Parathyroid adenoma (tissue), 2 donors: ENCODE results near the gene SLC25A2.
"Not testable (repeated sequence)": the region's sequence is repeated elsewhere in the genome, so short reads cannot be mapped to it uniquely, and the experiment has no call there.

Experiments used
- H2AFZ ChIP-seq: fragments of 300-600 bp; sonication (generic); one replicate; pipeline ENCODE4 v1.7.0; 2017; ENCODE audit warnings: antibody characterized with exemption, mild to moderate bottlenecking
- H3K27ac ChIP-seq: fragments of 300-600 bp; sonication (generic); one replicate; pipeline ENCODE4 v1.7.0; 2017
- H3K27me3 ChIP-seq: fragments of 300-600 bp; sonication (generic); one replicate; pipeline ENCODE4 v1.7.0; 2017; ENCODE audit warnings: low read length; ENCODE audit not compliant: control insufficient read depth, insufficient read depth
- H3K36me3 ChIP-seq: fragments of 300-600 bp; sonication (generic); one replicate; pipeline ENCODE4 v1.7.0; 2017; ENCODE audit warnings: low read length; ENCODE audit not compliant: control insufficient read depth, insufficient read depth
- H3K4me1 ChIP-seq: fragments of 300-600 bp; sonication (generic); one replicate; pipeline ENCODE4 v1.7.0; 2017; ENCODE audit warnings: control low read depth
- H3K4me2 ChIP-seq: fragments of 300-600 bp; sonication (generic); one replicate; pipeline ENCODE4 v1.7.0; 2017; ENCODE audit warnings: low read length
- H3K4me3 ChIP-seq: fragments of 300-600 bp; sonication (generic); one replicate; pipeline ENCODE4 v1.7.0; 2017; ENCODE audit warnings: low read depth, low read length
- H3K79me2 ChIP-seq: fragments of 300-600 bp; sonication (generic); one replicate; pipeline ENCODE4 v1.7.0; 2017; ENCODE audit warnings: control low read depth
- H3K9ac ChIP-seq: fragments of 300-600 bp; sonication (generic); one replicate; pipeline ENCODE4 v1.7.0; 2017; ENCODE audit warnings: mild to moderate bottlenecking
- H3K9me3 ChIP-seq: fragments of 300-600 bp; sonication (generic); one replicate; pipeline ENCODE4 v1.7.0; 2017; ENCODE audit warnings: low read length; ENCODE audit not compliant: control insufficient read depth
- TF ChIP-seq, protein P1 (sequence below): fragments of 300-600 bp; sonication (generic); IDR thresholded peaks from one replicate; pipeline ENCODE4 v1.7.0; 2017; ENCODE audit warnings: antibody characterized with exemption, mild to moderate bottlenecking
- donor health status: primary hyperparathyroidism.

The SLC25A2 gene

DNA sequence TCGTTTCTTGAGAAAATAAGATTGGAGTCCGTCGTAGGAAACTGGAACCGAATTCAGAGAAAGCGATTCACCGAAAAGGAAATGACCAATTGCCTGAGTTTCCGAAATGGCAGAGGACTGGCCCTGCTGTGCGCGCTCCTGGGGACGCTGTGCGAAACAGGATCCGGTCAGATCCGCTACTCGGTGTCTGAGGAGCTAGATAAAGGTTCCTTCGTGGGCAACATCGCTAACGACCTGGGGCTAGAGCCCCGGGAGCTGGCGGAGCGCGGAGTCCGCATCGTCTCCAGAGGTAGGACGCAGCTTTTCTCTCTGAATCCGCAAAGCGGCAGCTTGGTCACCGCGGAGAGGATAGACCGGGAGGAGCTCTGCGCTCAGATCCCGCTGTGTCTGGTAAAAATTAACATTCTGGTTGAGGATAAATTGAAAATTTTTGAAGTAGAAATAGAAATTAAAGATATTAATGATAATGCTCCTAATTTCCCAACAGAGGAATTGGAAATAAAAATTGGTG lies 40.2 kb upstream of the SLC25A2 start:
- Histone ChIP-seq H3K4me3 (no peak overlapping the region), H3K27ac (no peak overlapping the region), H3K9me3 (peaks cover 8% of the 10 kb centered on the region), H3K4me1 (no peaks in the 10 kb centered on the region), H3K27me3 (no peaks in the 10 kb centered on the region), H2AFZ (no peak overlapping the region), H3K9ac (no peak overlapping the region), H3K36me3 (no peaks in the 10 kb centered on the region), H3K4me2 (no peak overlapping the region), H3K79me2 (no peaks in the 10 kb centered on the region)
- TF ChIP-seq, protein P1, sequence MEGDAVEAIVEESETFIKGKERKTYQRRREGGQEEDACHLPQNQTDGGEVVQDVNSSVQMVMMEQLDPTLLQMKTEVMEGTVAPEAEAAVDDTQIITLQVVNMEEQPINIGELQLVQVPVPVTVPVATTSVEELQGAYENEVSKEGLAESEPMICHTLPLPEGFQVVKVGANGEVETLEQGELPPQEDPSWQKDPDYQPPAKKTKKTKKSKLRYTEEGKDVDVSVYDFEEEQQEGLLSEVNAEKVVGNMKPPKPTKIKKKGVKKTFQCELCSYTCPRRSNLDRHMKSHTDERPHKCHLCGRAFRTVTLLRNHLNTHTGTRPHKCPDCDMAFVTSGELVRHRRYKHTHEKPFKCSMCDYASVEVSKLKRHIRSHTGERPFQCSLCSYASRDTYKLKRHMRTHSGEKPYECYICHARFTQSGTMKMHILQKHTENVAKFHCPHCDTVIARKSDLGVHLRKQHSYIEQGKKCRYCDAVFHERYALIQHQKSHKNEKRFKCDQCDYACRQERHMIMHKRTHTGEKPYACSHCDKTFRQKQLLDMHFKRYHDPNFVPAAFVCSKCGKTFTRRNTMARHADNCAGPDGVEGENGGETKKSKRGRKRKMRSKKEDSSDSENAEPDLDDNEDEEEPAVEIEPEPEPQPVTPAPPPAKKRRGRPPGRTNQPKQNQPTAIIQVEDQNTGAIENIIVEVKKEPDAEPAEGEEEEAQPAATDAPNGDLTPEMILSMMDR, result no peak

DNA sequence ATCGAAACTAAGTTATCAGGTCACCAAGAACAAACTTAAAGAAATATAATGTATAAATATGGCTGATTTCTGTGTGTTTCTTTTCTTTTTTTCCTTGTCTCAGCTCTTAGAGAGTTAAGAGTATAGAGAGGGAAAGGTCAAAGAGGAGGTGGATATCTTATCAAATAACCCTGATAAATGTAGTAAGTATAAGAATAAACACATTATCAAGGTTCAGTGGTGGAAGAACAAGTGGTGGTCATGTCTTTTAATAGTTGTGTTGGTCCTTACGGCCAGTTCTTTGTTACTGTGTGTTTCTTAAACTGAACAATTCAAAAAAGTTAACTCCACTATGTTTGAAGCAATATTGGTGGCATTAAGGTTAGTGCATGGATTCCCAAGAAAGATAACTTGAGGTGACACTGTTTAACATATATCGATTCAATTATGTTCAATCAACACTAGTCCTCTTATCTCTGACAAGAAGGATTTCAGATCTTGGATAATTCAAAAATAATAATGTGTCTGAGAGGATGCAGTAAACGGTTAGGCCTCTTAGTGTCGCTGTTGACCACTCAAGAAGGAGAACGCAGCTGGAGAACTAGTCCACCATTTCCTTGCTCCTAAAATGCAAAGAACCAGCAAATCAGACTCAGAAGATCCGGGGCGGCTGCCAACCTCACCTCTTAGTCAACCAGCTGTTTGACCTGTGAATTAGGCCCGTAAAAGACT lies 39.5 kb upstream of the SLC25A2 start, which contains the start of gene PCDHGA3:
PCDHGA3 (plus strand) TSS at position 588 of the 711 bp plus-strand sequence. CDS start 205 bp downstream, outside the sequence.
- H3K79me2 ChIP-seq, result no peaks in the 10 kb centered on the region
- H3K4me2 ChIP-seq, result no peak within 1 kb of the TSS
- no peak within 1 kb of the TSS for H3K27ac ChIP-seq
- H3K4me1 ChIP-seq, result no peaks in the 10 kb centered on the region
- no peak within 1 kb of the TSS for H2AFZ ChIP-seq
- peaks cover 8% of the 10 kb centered on the region for H3K9me3 ChIP-seq
- H3K4me3 ChIP-seq, result no peak within 1 kb of the TSS
- H3K9ac ChIP-seq, result no peak within 1 kb of the TSS
- H3K36me3 ChIP-seq, result peaks cover 1% of the 10 kb centered on the region
- H3K27me3 ChIP-seq, result no peaks in the 10 kb centered on the region
- TF ChIP-seq, protein P1, result no peak

DNA sequence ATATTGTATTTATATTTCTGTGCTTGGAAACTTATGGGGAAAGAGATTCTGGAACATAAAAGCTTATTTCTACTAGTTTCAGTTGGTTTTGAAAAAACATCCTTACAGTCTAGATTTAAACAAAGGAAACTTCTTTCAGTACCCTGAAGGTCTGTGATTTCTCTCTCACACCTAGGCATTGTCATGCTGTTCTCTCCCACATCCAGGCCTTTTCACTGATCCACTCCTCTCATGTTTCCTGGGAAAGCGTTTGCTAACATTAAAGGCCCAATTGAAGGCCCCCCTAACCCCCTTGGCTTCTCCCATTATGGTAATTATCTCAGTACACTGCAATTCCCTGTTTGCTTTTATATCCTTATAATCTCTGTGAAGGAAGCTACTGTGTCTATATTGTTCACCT lies 38.9 kb upstream of the SLC25A2 start:
- H3K79me2 ChIP-seq, result no peaks in the 10 kb centered on the region
- no peak overlapping the region for H2AFZ ChIP-seq
- no peaks in the 10 kb centered on the region for H3K27me3 ChIP-seq
- H3K4me2 ChIP-seq, result no peak overlapping the region
- no peak overlapping the region for H3K27ac ChIP-seq
- H3K9ac ChIP-seq, result no peak overlapping the region
- TF ChIP-seq, protein P1, result no peak
- peaks cover 8% of the 10 kb centered on the region for H3K9me3 ChIP-seq
- no peak overlapping the region for H3K4me3 ChIP-seq
- peaks cover 3% of the 10 kb centered on the region for H3K36me3 ChIP-seq
- no peaks in the 10 kb centered on the region for H3K4me1 ChIP-seq

DNA sequence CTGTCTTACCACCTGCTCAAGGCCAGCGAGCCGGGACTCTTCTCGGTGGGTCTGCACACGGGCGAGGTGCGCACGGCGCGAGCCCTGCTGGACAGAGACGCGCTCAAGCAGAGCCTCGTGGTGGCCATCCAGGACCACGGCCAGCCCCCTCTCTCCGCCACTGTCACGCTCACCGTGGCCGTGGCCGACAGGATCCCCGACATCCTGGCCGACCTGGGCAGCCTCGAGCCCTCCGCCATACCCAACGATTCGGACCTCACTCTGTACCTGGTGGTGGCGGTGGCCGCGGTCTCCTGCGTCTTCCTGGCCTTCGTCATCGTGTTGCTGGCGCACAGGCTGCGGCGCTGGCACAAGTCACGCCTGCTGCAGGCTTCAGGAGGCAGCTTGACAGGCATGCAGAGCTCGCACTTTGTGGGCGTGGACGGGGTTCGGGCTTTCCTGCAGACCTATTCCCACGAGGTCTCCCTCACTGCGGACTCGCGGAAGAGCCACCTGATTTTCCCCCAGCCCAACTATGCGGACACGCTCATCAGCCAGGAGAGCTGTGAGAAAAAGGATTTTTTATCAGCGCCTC lies 37.0 kb upstream of the SLC25A2 start:
- not testable (repeated sequence) for H3K4me1 ChIP-seq, H3K9me3 ChIP-seq, H3K36me3 ChIP-seq, H3K4me3 ChIP-seq, H3K27me3 ChIP-seq, H2AFZ ChIP-seq, H3K9ac ChIP-seq, H3K27ac ChIP-seq, H3K79me2 ChIP-seq, H3K4me2 ChIP-seq

DNA sequence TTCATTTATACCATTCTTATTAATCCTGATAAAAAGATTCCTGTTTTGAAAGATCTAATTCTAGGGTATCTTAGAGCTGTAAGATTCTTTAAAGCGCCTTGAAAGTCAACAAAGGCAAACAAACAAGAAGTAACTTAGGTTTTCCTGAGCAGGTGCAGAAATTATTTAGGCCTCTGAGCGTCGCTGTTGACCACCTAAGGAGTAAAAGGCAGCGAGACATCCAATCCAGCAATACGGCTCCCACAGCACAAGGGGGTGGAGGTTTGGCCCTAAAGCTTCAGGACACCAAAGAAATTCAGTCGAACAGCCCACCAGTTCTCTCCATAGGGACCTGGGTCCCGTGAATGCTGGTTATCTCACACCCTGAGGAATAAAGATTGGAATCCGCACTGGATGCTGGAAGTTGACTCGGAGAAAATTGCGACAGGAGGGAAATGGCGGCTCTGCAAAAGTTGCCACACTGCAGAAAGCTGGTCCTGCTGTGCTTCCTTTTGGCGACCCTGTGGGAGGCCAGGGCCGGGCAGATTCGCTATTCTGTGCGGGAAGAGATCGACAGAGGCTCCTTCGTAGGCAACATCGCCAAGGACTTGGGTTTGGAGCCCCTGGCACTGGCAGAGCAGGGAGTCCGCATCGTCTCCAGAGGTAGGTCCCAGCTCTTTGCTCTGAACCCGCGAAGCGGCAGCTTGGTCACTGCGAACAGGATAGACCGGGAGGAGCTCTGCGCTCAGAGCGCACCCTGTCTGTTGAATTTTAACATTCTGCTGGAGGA lies 34.9 kb upstream of the SLC25A2 start, which contains the start of gene PCDHGA2:
PCDHGA2 (plus strand) TSS at position 223 of the 769 bp plus-strand sequence.
- Histone ChIP-seq H3K9me3 (peaks cover 8% of the 10 kb centered on the region), H3K4me1 (no peaks in the 10 kb centered on the region), H3K9ac (no peak within 1 kb of the TSS), H3K79me2 (no peaks in the 10 kb centered on the region), H3K27me3 (no peaks in the 10 kb centered on the region), H3K27ac (no peak within 1 kb of the TSS), H3K4me3 (no peak within 1 kb of the TSS), H3K4me2 (no peak within 1 kb of the TSS), H2AFZ (no peak within 1 kb of the TSS), H3K36me3 (peaks cover 3% of the 10 kb centered on the region)
- TF ChIP-seq, protein P1, result no peak

DNA sequence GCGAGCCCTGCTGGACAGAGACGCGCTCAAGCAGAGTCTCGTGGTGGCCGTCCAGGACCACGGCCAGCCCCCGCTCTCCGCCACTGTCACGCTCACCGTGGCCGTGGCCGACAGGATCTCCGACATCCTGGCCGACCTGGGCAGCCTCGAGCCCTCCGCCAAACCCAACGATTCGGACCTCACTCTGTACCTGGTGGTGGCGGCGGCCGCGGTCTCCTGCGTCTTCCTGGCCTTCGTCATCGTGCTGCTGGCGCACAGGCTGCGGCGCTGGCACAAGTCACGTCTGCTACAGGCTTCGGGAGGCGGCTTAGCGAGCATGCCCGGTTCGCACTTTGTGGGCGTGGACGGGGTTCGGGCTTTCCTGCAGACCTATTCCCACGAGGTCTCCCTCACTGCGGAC lies 28.7 kb upstream of the SLC25A2 start:
- not testable (repeated sequence) for H3K9me3 ChIP-seq, H3K79me2 ChIP-seq, H3K4me1 ChIP-seq, H3K4me2 ChIP-seq, H3K4me3 ChIP-seq, H3K27me3 ChIP-seq, H3K27ac ChIP-seq, H2AFZ ChIP-seq, H3K9ac ChIP-seq, H3K36me3 ChIP-seq
